Measurements from ENCODE around the gene MAP2. TPM values are rescaled to one million over a fixed set of nuclear protein-coding genes. Genes with fewer than 3 reads are reported as not detected.

The MAP2 gene
- total and polyA plus RNA-seq, 2 donors (not counting 1 experiment from before 2014, with no cell fraction given): 1.8 to 3.0 TPM

- no peaks in the 10 kb centered on the region for H3K27me3 Mint-ChIP-seq
- Histone ChIP-seq H3K4me3 (ENCODE audit: control extremely low read depth in 1 of 5, extremely low read depth in 1 of 5, insufficient read depth in 1 of 5, low read depth in 2 of 5, low read length in 4 of 5) (no peak overlapping the region), H3K9ac (ENCODE audit: low read length) (no peak overlapping the region), H3K27ac (ENCODE audit: low read length in 2 of 2) (no peak overlapping the region), H3K27me3 (replicated peaks in 1 of 4; ENCODE audit: control extremely low read depth in 1 of 4, control insufficient read depth in 3 of 4, insufficient read depth in 4 of 4, low read length in 3 of 4) (no peaks in the 10 kb centered on the region), H4K20me1 (ENCODE audit: control insufficient read depth, insufficient read depth, low read length, poor library complexity, severe bottlenecking) (no peaks in the 10 kb centered on the region), H3K4me1 (ENCODE audit: control insufficient read depth in 2 of 2, insufficient read depth in 2 of 2, low read length in 2 of 2) (peaks cover 0 to 5% of the 10 kb centered on the region in 2 donors), H3K36me3 (replicated peaks in 1 of 2; ENCODE audit: control extremely low read depth in 1 of 2, control insufficient read depth in 1 of 2, extremely low read depth in 1 of 2, insufficient read depth in 2 of 2, low read length in 1 of 2) (no peaks in the 10 kb centered on the region), H2AFZ (ENCODE audit: insufficient read depth, low read depth, low read length, poor library complexity, severe bottlenecking) (no peak overlapping the region), H3K9me3 (ENCODE audit: control extremely low read depth in 1 of 3, control insufficient read depth in 2 of 3, insufficient read depth in 1 of 3, low read length in 2 of 3) (no peaks in the 10 kb centered on the region), H3K4me2 (replicated peaks; ENCODE audit: low read depth, low read length, poor library complexity, severe bottlenecking) (no peak overlapping the region), H3K79me2 (ENCODE audit: control insufficient read depth, insufficient read depth, low read length) (no peaks in the 10 kb centered on the region)
- intact Hi-C loops (cut with micrococcal nuclease): no loop called here
- H3K9me3 Mint-ChIP-seq (ENCODE audit: insufficient read depth): no peaks in the 10 kb centered on the region
- ChIA-PET CTCF (interaction anchor here (1.2 kb wide), 1 partner anchor 235 kb away, joined by 3 read pairs; no protein-coding TSS in a partner anchor), POLR2A (no interaction called here)
- ATAC-seq (ENCODE audit: low read depth): no peak
- WGBS (ENCODE audit: insufficient coverage): no CpG with 5 or more reads among the region's 1 CpG
- H3K27ac Mint-ChIP-seq: no peak overlapping the region
- H3K4me3 Mint-ChIP-seq: no peak overlapping the region
- no peak for DNase-seq
- TF ChIP-seq, protein P1, sequence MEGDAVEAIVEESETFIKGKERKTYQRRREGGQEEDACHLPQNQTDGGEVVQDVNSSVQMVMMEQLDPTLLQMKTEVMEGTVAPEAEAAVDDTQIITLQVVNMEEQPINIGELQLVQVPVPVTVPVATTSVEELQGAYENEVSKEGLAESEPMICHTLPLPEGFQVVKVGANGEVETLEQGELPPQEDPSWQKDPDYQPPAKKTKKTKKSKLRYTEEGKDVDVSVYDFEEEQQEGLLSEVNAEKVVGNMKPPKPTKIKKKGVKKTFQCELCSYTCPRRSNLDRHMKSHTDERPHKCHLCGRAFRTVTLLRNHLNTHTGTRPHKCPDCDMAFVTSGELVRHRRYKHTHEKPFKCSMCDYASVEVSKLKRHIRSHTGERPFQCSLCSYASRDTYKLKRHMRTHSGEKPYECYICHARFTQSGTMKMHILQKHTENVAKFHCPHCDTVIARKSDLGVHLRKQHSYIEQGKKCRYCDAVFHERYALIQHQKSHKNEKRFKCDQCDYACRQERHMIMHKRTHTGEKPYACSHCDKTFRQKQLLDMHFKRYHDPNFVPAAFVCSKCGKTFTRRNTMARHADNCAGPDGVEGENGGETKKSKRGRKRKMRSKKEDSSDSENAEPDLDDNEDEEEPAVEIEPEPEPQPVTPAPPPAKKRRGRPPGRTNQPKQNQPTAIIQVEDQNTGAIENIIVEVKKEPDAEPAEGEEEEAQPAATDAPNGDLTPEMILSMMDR (IDR thresholded peaks at IDR 0.05): no peak
- TF ChIP-seq EZH2 (IDR thresholded peaks at IDR 0.05; ENCODE audit: borderline replicate concordance, insufficient read depth, low read depth, low read length, poor library complexity, severe bottlenecking): no peak
- H3K4me1 Mint-ChIP-seq: peaks cover 4% of the 10 kb centered on the region
Observed at GRCh38 chr2:209570194-209570593, 146.3 kb downstream of the MAP2 start.

- ChIA-PET POLR2A (no interaction called here), CTCF (no interaction called here)
- Histone ChIP-seq H3K27me3 (replicated peaks in 1 of 4; ENCODE audit: control extremely low read depth in 1 of 4, control insufficient read depth in 3 of 4, insufficient read depth in 4 of 4, low read length in 3 of 4) (no peaks in the 10 kb centered on the region), H3K4me3 (ENCODE audit: control extremely low read depth in 1 of 5, extremely low read depth in 1 of 5, insufficient read depth in 1 of 5, low read depth in 2 of 5, low read length in 4 of 5) (no peak overlapping the region), H3K27ac (ENCODE audit: low read length in 2 of 2) (no peak overlapping the region), H3K79me2 (ENCODE audit: control insufficient read depth, insufficient read depth, low read length) (no peaks in the 10 kb centered on the region), H2AFZ (ENCODE audit: insufficient read depth, low read depth, low read length, poor library complexity, severe bottlenecking) (no peak overlapping the region), H3K36me3 (replicated peaks in 1 of 2; ENCODE audit: control extremely low read depth in 1 of 2, control insufficient read depth in 1 of 2, extremely low read depth in 1 of 2, insufficient read depth in 2 of 2, low read length in 1 of 2) (no peaks in the 10 kb centered on the region), H3K4me2 (replicated peaks; ENCODE audit: low read depth, low read length, poor library complexity, severe bottlenecking) (no peak overlapping the region), H3K4me1 (ENCODE audit: control insufficient read depth in 2 of 2, insufficient read depth in 2 of 2, low read length in 2 of 2) (peaks cover 5% of the 10 kb centered on the region in 2 donors), H4K20me1 (ENCODE audit: control insufficient read depth, insufficient read depth, low read length, poor library complexity, severe bottlenecking) (no peaks in the 10 kb centered on the region), H3K9ac (ENCODE audit: low read length) (no peak overlapping the region), H3K9me3 (ENCODE audit: control extremely low read depth in 1 of 3, control insufficient read depth in 2 of 3, insufficient read depth in 1 of 3, low read length in 2 of 3) (no peaks in the 10 kb centered on the region)
- Mint-ChIP-seq H3K9me3 (ENCODE audit: insufficient read depth) (no peaks in the 10 kb centered on the region), H3K4me3 (no peak overlapping the region), H3K27me3 (no peaks in the 10 kb centered on the region), H3K27ac (no peak overlapping the region), H3K4me1 (peaks cover 8% of the 10 kb centered on the region)
- TF ChIP-seq EZH2 (IDR thresholded peaks at IDR 0.05; ENCODE audit: borderline replicate concordance, insufficient read depth, low read depth, low read length, poor library complexity, severe bottlenecking): no peak
- TF ChIP-seq, protein P1 (IDR thresholded peaks at IDR 0.05): no peak
- no CpG with 5 or more reads among the region's 2 CpGs for WGBS (ENCODE audit: insufficient coverage)
- DNase-seq (no peak), ATAC-seq (ENCODE audit: low read depth) (no peak)
- intact Hi-C loops (cut with micrococcal nuclease): no loop called here
Observed at GRCh38 chr2:209574515-209574914, 150.7 kb downstream of the MAP2 start.

Data from B cell (primary cell).